Upper lobe of right lung (tissue), 1 donor: ENCODE data around the gene ACER3. TPM values are rescaled to one million over a fixed set of nuclear protein-coding genes. Genes with fewer than 3 reads are reported as not detected.
A peak's percentile ranks its signal among the peaks of the same experiment; 100 is the strongest.
"Not testable (repeated sequence)": the region's sequence is repeated elsewhere in the genome, so short reads cannot be mapped to it uniquely, and the experiment has no call there.

Experiments used
- ATAC-seq: fragments of 200-7000 bp; cut with Tn5 transposase; one replicate; pipeline ENCODE4 v1.9.1; 2020; ENCODE audit warnings: mild to moderate bottlenecking, moderate library complexity
- DNase-seq: peaks from one replicate; pipeline ENCODE4 v3.0.0-alpha.2; 2020
- H3K27ac ChIP-seq: fragments of 200-600 bp; one replicate; pipeline ENCODE4 v1.8.0; 2022
- H3K27me3 ChIP-seq: fragments of 200-600 bp; one replicate; pipeline ENCODE4 v1.8.0; 2022; ENCODE audit warnings: mild to moderate bottlenecking
- H3K36me3 ChIP-seq: fragments of 200-600 bp; one replicate; pipeline ENCODE4 v1.8.0; 2022
- H3K4me1 ChIP-seq: fragments of 200-600 bp; one replicate; pipeline ENCODE4 v1.8.0; 2022
- H3K4me3 ChIP-seq: fragments of 200-600 bp; one replicate; pipeline ENCODE4 v1.8.0; 2022; ENCODE audit warnings: mild to moderate bottlenecking
- H3K9me3 ChIP-seq: fragments of 200-600 bp; one replicate; pipeline ENCODE4 v1.8.0; 2022
- intact Hi-C: fragments of 100-400 bp; cut with DNase I; formaldehyde crosslinking; loops from one replicate; pipeline ENCODE4 v1.11.0; 2022
- total RNA-seq: library from RNA; stranded (reverse); fragmentation: NEBNext Ultra II Directional; extraction: Animal tissue kit (Norgen Biotek cat#: 25700); gene quantifications from one replicate; pipeline ENCODE4 v1.2.1, GENCODE V29; 2021
- TF ChIP-seq, protein P1 (sequence below): fragments of 200-600 bp; IDR thresholded peaks from one replicate; pipeline ENCODE4 v1.8.0; 2022; ENCODE audit warnings: antibody characterized with exemption
- donor health status: DM: no; HTN: yes; CAD: no; lungs with severe emphysema.

The ACER3 gene
- total RNA-seq, 1 donor from 2014 or later = 42.2 TPM

DNA sequence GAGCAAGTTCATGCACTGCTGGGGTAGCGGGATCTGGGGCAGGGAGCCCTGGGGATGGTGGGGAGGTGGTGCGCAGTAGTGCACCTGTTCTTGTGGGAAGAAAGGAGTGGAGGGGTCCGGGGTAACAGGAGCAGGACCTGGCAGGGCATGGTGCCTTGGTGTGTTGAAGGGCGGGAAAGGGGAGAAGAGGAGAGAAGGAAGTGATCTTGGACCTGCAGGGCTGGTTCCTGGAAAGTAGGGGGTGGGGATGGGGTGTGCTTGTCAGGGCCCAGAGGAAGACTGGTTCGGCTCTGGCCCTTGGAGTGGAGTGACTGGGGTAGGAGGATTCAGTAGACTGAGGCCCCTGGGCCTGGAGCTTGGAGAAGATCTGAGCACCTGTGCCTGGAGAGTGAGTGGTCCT, 195.2 kb downstream of the ACER3 start:
- intact Hi-C loops = no loop called here
- Histone ChIP-seq H3K27me3 (no peaks in the 10 kb centered on the region), H3K9me3 (no peaks in the 10 kb centered on the region), H3K36me3 (no peaks in the 10 kb centered on the region), H3K4me3 (no peak overlapping the region), H3K4me1 (no peaks in the 10 kb centered on the region), H3K27ac (no peak overlapping the region)
- no peak for ATAC-seq
- DNase-seq = no peak
- TF ChIP-seq, protein P1, sequence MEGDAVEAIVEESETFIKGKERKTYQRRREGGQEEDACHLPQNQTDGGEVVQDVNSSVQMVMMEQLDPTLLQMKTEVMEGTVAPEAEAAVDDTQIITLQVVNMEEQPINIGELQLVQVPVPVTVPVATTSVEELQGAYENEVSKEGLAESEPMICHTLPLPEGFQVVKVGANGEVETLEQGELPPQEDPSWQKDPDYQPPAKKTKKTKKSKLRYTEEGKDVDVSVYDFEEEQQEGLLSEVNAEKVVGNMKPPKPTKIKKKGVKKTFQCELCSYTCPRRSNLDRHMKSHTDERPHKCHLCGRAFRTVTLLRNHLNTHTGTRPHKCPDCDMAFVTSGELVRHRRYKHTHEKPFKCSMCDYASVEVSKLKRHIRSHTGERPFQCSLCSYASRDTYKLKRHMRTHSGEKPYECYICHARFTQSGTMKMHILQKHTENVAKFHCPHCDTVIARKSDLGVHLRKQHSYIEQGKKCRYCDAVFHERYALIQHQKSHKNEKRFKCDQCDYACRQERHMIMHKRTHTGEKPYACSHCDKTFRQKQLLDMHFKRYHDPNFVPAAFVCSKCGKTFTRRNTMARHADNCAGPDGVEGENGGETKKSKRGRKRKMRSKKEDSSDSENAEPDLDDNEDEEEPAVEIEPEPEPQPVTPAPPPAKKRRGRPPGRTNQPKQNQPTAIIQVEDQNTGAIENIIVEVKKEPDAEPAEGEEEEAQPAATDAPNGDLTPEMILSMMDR = no peak

DNA sequence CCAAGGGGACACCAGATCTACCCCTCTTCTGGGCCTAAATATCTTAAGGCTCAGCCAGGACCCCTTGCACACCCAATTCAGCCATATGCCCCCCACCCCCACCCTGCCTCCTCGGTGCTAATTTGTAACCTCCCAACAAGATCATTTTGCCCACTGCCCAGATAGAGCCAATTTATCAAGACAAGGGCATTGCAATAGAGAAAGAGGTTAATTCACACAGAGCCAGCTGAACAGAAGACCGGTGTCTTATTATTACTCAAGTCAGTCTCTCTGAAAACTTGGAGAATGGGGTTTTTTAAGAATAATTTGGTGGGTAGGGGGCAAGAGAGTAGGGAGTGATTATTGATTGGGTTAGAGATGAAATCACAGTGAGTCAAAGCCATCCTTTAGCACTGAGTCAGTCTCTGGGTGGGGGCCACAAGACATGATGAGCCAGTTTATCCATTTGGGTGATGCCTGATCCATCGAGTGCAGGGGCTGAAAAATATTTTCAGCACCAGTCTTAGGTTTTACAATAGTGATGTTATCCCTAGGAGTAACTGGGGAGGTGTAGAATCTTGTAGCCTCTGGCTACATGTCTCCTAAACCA, 196.2 kb downstream of the ACER3 start:
- no peak for DNase-seq
- ATAC-seq = no peak
- Histone ChIP-seq H3K27me3 (no peaks in the 10 kb centered on the region), H3K4me1 (no peaks in the 10 kb centered on the region), H3K9me3 (no peaks in the 10 kb centered on the region), H3K4me3 (no peak overlapping the region), H3K27ac (no peak overlapping the region), H3K36me3 (no peaks in the 10 kb centered on the region)
- intact Hi-C loops = no loop called here
- TF ChIP-seq, protein P1 = no peak

DNA sequence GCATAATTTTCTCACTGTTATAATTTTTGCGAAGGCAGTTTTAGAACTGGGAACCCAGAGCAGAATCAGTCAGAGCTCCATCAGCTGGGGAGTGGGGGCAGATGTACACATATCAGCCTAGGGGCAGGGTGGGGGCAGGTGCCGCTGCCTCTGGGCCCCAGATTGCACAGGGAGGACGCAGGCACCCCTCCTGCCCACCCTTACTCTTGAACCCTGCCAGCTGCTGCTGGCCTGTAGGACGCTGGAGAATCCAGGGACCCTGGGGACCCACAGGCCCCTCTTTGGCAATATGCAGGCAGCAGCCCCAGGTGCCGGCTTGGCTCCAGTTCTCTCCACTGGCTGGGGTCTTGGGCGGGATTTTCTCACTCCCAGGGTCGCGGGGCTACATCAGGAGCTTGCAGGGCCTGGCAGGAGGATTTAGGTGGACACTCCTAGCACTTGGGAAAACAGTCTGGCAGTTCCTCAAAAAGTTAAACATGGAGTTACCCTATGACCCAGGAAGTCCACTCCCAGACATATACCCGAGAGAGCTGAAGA, 197.3 kb downstream of the ACER3 start:
- Histone ChIP-seq H3K4me3 (no peak overlapping the region), H3K27me3 (no peaks in the 10 kb centered on the region), H3K9me3 (no peaks in the 10 kb centered on the region), H3K4me1 (no peaks in the 10 kb centered on the region), H3K36me3 (no peaks in the 10 kb centered on the region), H3K27ac (no peak overlapping the region)
- ATAC-seq (no peak), DNase-seq (peak; percentile 22)
- TF ChIP-seq, protein P1 = no peak
- intact Hi-C loops = no loop called here

DNA sequence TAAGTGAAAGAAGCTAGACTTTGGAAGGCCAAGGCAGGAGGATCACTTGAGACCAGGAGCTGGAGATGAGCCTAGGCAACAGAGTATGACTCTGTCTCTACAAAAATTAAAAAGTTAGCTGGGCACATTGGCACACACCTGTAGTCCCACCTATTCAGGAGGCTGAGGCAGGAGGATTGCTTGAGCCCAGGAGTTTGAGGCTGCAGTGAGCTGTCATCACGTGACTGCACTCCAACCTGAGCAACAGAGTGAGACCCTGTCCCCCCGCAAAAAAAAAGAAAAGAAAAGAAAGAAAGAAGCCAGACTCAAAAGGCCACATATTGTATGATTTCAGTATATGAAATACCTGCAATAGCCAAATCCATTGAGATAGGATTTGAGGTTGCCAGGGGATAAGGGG, 198.2 kb downstream of the ACER3 start:
- TF ChIP-seq, protein P1 = no peak
- Histone ChIP-seq H3K4me3 (no peak overlapping the region), H3K36me3 (no peaks in the 10 kb centered on the region), H3K27ac (no peak overlapping the region), H3K27me3 (no peaks in the 10 kb centered on the region), H3K9me3 (no peaks in the 10 kb centered on the region), H3K4me1 (no peaks in the 10 kb centered on the region)
- DNase-seq (no peak), ATAC-seq (no peak)
- intact Hi-C loops = no loop called here

DNA sequence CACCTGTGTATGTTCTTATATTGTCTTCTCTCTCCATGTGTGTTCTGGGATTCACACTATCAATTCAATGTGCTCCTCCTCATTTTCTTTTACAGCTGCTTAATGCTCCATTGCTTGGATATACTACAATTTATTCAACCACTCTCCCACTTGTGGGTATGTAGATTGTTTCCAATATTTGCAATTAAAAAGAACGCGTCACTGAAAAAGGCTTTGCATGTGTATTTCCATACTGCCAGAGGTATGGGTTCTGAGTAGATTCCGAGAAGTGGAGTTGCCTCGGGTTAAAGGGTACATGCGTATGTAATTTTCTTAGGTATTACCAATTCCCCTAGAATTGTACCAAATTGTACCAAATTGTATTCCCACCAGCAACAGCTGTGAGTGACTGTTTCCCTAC, 199.1 kb downstream of the ACER3 start:
- no peaks in the 10 kb centered on the region for H3K36me3 ChIP-seq
- intact Hi-C loops = no loop called here
- H3K4me1 ChIP-seq = no peaks in the 10 kb centered on the region
- DNase-seq (no peak), ATAC-seq (no peak)
- H3K27ac ChIP-seq = no peak overlapping the region
- TF ChIP-seq, protein P1 = no peak
- no peaks in the 10 kb centered on the region for H3K9me3 ChIP-seq
- no peaks in the 10 kb centered on the region for H3K27me3 ChIP-seq
- no peak overlapping the region for H3K4me3 ChIP-seq

DNA sequence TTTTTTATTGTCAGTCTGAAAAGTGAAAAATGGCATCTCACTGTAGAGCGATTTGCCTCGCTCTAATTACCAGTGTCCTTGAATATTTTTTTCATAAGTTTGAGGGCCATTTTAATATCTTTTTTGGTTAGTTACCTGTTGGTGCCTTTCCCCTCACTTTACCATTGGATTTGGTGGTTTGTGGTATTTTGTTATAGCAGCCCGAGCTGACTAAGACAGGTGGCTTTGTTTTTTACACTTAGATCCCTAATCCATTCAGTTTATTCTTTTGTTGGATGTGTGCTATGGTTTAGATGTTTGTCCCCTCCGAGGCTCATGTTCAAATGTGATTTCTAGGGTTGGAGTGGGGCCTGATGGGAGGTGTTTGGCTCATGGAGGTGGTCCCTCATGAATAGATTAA, 199.5 kb downstream of the ACER3 start:
- Histone ChIP-seq H3K27me3 (no peaks in the 10 kb centered on the region), H3K9me3 (no peaks in the 10 kb centered on the region), H3K36me3 (no peaks in the 10 kb centered on the region), H3K4me1 (no peaks in the 10 kb centered on the region), H3K4me3 (no peak overlapping the region), H3K27ac (no peak overlapping the region)
- intact Hi-C loops = no loop called here
- no peak for DNase-seq
- TF ChIP-seq, protein P1 = no peak
- no peak for ATAC-seq

DNA sequence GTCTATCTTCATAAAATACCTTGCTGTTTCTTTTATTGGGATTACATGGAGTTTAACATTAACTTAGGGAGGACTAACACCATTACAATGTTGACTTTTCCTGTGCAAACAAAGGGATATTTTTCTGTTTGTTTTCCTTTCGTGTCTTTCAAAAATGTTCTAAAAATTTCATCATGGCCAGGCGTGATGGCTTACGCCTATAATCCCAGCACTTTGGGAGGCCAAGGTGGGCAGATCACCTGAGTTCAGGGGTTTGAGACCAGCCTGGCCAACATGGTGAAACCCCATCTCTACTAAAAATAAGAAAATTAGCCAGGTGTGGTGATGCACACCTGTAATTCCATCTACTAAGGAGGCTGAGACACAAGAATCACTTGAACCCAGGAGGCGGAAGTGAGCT, 200.5 kb downstream of the ACER3 start:
- H3K27me3 ChIP-seq, H3K36me3 ChIP-seq, intact Hi-C loops, H3K4me3 ChIP-seq, H3K4me1 ChIP-seq, DNase-seq, H3K27ac ChIP-seq, H3K9me3 ChIP-seq, ATAC-seq: not testable (repeated sequence)
